ENCODE results near the gene ANKMY1. TPM values are rescaled to one million over a fixed set of nuclear protein-coding genes. Genes with fewer than 3 reads are reported as not detected.
"Not testable (repeated sequence)": the region's sequence is repeated elsewhere in the genome, so short reads cannot be mapped to it uniquely, and the experiment has no call there.

The ANKMY1 gene
- total RNA-seq, 1 experiment from 2014 or later = 8.2 TPM

DNA sequence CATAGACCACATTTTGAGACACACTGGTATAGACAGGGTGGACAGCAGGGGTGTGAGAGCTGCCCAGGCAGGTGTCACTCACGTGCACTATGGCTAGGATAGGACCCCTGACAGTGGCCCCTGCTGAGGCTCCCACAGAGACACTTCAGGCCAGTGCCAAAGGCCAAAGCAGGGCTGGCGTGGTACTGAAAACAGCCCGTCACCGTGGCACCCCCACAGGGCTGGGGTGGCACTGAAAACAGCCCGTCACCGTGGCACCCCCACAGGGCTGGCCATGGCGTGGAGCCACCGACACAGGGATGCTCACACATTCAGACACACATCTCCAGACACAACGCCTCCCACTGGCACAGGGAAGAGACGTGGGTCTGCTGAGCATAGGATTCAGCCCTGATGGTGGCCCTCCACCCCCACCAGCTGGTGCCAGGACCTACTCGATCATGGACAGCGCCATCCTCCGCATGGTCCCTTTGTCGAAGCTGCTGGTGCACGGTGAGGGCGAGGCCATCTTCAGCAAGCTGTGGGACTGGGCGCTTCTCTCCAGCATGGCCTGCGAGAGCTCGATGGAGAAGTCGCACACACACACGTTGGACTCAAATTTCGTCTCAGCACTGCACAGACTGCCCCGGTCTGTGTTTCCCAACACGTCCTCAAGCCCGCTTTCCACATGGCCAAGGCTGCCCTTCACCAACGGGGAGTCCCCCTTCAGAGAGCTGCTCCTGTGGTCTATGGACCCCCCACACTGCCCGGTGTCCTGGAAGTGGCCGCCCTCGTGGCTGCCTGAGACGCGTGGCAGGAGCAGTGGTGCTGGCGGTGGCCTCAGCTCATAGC is 34.1 kb downstream of the ANKMY1 start:
- DNase-seq (ENCODE audit: low read depth) = no peak

DNA sequence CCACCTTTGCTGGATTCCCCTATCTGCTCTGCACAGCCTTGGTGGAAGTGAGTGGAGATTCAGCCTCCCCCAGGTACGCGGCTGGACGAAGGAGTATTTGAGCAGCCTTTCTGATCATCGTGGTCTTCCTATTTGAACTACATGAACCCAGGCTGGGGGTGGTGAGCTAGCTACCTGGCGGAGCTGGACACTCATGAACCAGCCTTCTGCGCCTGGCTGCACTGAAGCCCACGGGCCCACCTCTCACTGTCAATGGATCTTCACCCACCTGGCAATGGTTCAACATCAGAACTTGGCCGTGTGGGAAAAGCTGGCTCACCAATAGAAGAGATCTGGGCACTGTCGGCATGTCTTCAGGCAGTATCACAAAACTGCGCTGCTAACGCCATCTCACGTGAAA is 35.4 kb downstream of the ANKMY1 start:
- no peak for DNase-seq (ENCODE audit: low read depth)

DNA sequence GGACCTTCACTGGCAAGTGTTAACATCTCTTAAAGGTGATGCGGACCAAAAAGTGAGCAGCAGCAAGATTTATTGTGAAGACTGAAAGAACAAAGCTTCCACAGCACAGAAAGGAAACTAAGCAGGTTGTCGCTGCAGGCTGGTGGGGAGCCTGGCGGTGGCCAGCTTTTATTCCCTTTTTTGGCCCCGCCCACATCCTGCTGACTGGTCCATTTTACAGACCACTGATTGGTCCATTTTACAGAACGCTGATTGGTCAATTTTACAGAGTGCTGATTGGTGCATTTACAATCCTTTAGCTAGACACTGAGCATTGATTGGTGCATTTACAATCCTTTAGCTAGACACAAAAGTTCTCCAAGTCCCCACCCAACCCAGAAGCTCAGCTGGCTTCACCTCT is 35.9 kb downstream of the ANKMY1 start:
- DNase-seq (ENCODE audit: low read depth) = not testable (repeated sequence)

DNA sequence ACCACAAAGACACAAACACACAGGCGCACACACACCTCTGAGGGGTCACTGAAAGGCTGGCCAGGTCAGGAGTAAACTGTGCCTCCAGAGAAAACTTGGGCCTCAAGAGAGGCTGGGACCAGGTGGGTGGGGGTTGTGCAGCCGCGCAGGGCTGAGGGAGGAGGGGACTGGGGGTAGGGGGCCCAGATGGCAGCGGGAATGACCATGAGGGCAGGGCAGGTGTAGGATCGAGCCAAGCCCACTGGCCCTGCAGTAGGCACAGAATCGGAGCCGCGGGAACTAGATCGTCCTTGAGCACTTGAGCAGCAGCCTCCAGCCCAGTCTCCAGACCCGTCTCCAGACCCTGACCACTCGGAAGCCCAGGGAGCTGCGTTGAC is 36.8 kb downstream of the ANKMY1 start:
- DNase-seq (ENCODE audit: low read depth) = no peak

DNA sequence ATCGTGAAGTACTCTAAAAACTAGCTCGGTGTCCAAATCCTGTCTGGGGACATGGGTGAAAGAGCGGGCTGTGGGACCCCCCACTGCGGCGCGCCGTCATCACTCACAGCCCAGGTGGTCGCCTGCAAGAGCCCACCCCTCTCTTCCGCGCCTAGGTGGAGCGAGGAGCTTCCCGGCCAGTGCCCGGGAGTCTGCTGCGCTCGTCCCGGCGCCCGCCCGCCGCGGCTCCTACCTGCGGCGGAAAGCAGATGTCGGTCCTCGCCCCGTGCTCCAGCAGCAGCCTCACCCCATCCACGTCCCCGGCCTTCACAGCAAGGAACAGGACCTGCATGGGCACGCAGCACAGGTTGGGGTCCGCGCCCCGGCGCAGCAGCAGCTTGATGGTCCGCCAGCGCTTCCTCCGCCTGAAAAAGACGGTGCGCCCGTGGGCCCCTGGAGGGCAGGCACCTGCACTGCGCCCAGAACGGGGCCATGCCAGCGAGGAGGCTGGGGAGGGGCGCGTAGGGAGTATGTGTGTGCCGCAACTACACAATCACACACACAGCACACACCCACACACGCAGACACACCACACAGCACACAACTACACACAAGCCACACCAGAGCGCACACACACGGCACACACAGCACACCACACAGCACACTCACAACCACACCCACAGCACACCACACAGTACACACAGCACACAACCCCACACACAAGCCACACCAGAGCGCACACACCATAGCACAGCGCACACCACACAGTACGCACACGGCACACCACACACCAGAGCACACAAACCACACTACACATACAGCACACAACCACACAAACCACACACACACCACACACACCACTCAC is 37.4 kb downstream of the ANKMY1 start:
- no peak for DNase-seq (ENCODE audit: low read depth)

DNA sequence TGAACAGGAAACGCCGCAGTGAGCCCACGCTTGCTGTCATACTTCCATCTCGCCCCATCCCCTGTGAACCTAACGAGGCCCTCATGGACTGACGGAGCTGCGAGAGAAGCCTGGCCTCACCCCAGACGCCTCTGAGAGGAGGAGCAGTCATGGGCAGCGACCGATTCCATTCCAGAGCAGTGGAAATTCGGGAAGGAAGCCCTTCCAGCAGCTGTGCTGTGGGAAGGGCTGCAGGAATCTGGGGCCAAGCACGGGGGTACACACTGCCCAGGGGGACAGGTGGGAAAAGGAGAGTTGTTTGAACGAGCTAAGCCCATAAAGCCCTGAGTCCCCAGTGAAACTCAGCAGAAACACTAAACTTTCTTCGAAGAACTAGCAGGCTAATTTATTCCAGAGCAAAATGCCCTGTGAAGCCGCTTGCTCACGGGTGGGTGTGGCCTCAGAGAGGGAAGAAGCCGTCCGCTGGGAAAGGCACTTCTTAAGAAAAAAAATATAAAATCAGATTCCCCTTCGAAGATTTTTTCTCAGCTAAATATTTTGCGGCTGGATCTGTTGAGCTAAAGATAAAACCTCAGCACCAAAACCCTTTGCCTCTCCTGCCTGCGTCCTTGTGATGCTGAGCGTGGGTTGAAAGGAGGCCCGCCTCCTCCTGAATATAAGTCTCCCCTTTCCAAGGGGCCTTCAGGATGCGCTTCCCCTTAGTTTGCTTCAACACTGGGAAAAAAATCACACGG is 38.2 kb downstream of the ANKMY1 start:
- no peak for DNase-seq (ENCODE audit: low read depth)

DNA sequence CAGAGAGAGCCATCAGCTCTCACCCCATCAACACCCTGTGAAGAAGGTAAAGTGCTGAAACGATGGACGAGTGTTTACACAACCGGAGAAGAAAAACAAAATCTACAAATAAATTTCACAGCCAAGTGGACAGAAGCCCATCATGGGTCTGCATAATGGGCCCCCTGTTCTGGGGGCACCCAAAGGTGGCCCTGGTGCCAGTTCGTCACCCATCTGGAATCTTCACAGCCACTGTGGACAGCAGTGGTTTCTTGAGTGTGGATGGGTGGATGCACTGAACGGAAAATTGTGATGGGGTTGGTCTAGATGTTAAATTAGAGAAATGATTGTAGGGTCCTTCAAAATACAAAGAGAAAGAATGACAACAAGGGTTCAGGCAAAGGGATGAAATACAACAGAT is 38.8 kb downstream of the ANKMY1 start:
- DNase-seq (ENCODE audit: low read depth) = no peak

DNA sequence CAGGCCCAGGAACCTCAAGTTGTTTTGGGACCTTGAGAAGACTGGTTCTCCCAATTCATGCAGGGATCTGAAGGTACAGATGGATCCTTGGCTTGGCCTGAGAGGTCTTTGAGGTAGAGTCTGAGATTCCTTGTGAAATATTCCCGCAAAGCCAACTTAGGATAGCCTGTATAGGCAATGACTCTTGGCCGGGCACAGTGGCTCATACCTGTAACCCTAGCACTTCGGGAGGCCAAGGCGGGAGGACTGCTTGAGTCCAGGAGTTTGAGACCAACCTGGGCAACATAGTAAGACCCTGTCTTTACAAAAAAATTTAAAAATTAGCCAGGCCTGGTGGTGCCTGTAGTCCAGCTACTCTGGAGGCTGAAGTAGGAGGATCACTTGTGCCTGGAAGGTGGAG is 40.4 kb downstream of the ANKMY1 start:
- DNase-seq (ENCODE audit: low read depth) = no peak

DNA sequence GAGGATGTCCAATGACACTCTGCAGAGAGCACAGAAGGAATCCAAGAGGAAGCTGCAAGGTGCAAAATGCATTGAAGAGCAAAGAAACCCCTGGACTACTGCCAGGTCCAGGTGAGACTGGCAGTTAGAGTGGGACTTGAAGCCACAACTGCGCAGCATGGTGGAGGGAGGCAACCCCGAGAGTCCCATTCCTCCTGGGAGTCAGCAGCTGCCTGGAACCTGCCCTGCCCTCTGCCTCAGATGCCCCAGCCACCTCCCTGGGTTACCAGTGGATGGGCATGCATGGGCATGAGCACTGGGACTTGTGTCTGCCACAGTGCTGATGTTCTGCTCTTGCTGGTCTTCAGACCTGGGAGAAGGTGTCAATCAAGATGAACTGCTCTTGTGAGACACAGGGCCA is 43.2 kb downstream of the ANKMY1 start:
- no peak for DNase-seq (ENCODE audit: low read depth)

DNA sequence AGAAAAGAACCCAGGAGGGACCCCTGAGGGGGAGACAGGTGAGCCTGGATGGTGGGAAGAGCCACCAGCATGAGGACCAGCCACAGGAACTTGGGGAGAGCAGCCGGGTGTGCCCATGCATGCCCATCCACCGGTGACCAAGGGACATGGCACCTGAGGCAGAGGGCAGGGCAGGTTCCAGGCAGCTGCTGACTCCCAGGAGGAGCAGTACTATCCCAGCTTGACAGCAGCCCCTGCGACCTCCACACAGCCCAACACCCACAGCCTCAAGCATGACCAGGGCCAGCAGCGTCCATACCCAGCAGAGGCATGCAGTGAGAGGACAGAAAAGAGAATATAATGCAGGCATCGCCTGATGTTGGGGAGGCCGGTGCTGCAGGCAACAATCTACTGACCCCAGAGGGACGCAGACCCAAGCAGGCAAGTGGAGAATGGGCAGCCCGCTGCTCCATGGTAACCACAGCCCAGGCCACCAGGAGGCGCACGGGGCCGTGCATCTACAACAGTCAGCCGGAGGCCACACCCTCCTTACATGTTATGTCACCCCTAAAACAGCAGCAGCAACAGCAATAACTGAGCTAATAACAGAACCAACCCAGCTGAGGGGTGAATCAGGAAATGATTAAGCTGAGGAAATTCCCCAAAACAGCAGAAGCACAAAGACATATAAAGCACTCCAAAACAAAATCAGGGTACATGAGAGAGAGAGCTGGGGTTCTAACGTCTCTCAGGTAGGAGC is 44.1 kb downstream of the ANKMY1 start:
- DNase-seq (ENCODE audit: low read depth) = peak; percentile 77

DNA sequence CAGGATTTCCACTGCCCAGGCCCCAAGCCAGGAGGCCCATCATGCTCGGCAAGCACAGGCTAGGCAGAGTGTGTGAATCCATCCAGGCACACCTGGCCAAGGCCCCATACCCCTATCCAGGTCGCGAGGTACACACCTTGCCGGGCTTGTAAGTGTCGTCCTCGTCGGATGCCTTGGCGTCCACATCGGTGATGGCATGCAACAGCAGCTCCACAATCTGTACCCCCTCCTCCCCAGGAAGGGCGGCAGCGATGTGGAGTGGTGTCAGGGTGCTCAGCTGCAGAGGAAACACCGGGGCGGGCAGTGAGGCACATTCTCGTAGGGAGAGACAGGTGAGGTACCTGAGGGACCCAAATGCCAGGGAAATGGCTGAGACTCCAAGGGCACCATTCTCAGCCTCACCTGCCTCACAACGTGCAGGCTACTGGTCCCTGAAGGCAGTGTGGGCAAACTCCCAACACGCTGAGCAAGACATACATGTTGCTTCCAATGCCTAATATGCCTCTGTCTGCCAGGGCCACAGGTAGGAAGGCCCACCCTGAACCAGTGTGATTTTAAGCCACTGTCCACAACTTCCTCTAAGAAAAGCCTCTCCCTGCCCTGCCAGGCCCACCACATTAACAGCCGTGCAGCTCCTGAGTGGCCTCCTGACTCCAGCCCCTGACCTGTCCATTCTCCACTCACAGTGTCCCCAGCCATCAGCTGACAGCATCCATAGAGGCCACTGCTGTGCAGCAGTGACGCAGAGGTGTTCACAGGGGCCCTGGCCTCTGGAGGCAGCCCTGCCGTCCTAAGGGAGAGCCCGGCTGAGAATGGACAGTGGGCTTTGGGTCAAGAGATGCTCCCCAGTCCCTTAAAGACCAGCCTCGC is 44.9 kb downstream of the ANKMY1 start:
- DNase-seq (ENCODE audit: low read depth) = no peak

DNA sequence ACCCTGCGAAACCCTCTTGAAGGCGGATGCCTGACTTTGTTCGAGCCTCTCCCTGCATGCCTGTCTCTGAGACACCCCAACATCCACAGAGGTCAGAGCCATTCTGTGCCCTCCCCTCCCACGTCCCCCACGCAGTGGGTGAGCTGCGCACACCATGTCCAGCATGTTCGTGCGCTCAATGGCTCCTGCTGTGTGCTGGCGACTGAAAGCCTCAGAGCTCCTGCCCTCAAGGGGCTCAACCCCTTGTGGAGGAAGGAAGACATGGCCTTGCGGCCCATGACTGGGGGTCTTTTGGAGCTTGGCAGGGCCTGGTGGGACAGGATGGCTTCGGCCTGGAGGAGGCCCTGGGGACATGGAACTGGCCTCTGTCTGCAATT is 45.7 kb downstream of the ANKMY1 start:
- no peak for DNase-seq (ENCODE audit: low read depth)

DNA sequence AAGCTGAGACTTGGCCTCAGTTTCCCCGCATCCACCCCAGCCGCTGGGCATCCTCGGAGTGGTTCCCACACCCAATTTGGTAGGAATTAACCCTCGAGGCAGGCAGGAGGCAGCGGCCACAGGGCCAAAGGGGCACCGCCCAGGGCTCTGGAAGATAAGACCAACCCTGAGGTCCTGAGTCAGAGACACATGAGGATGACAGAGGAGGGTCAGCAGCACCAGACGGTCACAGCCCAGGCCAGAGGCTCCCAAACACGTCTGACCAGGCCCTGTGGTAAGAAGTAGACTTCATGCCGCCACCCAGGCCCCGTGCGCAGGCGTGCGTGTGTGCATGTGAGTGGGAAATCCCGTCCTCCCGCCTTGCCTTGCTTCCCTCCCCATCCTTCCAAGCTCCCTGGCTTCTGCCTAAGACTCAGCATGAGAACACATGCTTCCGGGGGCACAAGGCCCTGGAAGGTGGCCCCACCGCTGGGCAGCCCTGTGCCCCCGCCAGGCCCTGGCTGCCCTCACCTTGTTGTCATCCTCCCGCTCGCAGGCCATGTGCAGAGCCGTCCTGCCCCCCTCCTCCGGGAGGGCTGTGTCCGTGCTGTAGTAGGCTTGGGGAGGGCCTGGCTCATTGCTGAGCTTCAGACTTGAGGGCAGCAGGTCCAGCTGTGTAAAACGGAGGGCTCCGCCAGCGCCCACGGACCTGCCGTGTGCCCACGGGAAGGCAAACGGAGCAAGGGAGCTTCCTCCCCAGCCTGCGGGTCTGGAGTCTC is 46.3 kb downstream of the ANKMY1 start:
- DNase-seq (ENCODE audit: low read depth) = no peak

DNA sequence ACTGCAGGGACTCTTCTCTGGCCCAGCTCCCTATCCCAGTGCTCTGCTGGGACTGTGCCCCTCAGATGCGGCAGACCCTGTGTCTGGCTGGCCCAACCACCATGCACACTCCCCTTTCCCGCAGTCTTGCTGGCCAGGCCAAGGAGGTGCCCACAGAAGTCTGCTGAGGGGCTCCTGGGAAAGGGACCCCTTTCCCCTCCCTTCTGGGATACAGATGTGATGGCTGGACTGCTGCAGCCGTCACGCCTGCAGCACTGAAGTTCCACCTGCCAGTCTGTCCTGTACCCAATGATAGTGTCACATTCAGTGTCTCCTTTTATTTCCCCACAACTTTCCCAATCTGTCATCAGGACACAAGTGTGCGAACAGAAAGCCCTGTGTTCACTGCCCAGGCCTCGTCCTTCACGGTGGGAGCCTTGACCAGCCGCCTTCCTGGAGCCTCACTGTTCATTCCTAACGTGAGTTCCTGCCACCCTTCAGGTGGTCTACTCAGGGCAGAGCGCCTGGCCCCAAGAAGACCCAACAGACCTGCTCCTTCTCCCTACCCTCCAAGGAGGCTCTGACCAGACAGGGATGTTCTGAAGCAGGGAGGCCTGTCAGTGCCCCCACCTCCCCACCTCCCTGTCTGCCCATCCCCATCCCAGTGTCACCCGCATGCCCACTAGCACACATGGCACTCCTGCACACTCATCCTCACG is 47.1 kb downstream of the ANKMY1 start:
- no peak for DNase-seq (ENCODE audit: low read depth)

DNA sequence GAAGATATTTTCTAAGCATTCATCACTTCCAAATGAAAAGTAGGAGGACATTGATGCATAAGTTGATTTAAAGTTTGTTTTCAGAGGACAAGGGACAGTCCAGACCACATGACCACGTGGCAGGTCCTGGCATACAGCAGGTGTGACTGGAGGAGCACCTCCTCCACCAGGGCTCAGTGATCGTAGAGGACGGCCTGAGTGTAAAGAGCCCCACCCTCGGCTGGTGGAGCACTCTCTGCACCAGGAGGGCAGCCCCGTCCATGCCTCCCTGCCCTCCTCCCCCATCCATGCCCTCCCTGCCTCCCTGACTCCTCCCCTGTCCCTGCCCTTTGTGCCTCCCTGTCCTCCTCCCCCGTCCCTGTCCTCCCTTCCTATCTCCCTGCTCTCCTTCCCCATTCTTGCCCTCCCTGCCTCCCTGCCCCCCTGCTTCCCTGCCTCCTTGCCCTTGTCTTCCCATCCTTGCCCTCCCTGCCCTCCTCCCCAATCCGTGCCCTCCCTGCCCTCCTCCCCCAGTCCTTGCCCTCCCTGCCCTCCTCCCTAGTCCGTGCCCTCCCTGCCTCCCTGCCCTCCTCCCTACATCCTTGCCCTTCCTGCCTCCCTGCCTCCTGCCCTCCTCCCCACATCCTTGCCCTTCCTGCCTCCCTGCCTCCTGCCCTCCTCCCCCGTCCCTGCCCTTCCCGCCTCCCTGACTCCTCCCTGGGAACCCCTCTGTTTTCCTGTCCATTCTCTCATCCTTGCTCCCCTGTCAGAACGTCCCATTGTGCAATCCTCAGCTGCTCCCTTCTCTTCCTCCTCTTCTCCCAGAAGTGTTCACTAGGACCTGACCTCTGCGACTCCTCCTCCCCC is 47.9 kb downstream of the ANKMY1 start:
- DNase-seq (ENCODE audit: low read depth) = peak; percentile 9

DNA sequence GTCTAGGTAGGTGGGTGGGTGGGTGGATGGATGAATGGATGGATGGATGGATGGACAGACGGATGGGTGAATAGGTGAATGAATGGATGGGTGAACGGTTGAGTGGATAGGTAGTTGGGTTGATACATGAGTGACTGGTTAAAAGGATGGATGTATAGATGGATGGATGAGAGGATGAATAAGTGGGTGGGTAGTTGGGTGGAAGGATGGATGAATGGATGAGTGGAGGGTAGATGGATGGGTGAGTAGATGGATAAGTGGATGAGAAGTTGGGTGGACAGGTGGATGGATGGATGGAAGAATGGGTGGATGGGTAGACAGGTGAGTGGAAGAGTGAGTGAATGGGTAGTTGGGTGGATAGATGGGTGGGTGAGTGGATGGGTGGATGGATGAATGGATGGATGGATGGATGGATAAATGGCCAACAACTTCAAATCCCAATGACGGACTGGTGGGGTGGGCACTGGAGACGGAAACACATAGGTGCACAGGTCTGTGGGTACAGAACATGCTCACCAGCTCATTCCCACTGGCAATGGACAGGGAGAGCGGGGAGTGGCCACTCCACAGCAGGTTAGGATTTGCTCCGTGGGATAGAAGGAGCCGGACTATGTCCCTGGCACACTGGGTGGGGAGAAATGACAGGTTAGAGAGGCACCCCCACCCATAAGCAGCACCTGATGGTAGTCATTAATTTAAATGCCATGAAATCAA is 48.8 kb downstream of the ANKMY1 start:
- DNase-seq (ENCODE audit: low read depth) = no peak

DNA sequence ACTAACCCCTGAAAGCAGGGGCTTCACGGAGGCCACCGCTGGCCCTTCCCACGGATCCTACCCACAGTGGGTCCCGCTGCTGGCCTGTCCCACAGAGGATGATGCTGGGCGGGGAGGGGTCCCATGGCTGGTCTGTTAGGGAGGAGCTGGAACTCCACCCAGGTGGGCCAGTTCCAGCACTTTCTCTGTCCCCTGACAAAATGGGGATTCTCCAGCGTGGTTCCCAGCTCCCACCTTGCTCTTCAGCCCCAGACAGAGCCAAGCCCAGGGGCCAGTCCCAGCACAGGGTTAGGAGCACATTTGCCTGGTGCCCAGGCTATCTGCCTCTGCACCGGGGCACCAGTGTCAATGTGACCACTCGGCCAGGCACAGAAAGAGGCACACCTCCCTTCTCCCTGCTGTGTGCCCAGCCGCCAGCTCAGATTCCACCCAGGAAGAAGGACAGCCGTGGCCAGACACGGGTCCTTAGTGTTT is 50.0 kb downstream of the ANKMY1 start:
- DNase-seq (ENCODE audit: low read depth) = no peak

Measured in LHCN-M2 (cell line).